K562 (cell line): Measurements from ENCODE around the gene DIAPH3.

ENCODE experiments used
- CBX8 ChIP-seq: fragments of 200-600 bp; sonication (generic); IDR thresholded peaks from 2 replicates; pipeline ENCODE4 v1.6.1; 2012; ENCODE audit warnings: borderline replicate concordance, mixed run types, low read depth, mild to moderate bottlenecking, moderate library complexity, mixed read lengths, low read length, control low read depth, inconsistent platforms; ENCODE audit not compliant: poor library complexity, severe bottlenecking; ENCODE audit errors: extremely low read depth
- DPF2 ChIP-seq: fragments of 450-650 bp; IDR thresholded peaks from 2 replicates; pipeline ENCODE4 v1.6.1; 2016
- EP300 ChIP-seq: IDR thresholded peaks from 2 replicates; pipeline ENCODE4 v1.6.1; 2012; ENCODE audit warnings: low read length, improper control_type of control experiment
- KAT8 ChIP-seq: fragments of 450-650 bp; IDR thresholded peaks from 2 replicates; pipeline ENCODE4 v1.6.1; 2016; ENCODE audit warnings: low read depth, mild to moderate bottlenecking
- MAFK ChIP-seq: IDR thresholded peaks from 2 replicates; pipeline ENCODE4 v1.6.1; 2011; ENCODE audit warnings: low read length, improper control_type of control experiment
- NCOA1 ChIP-seq: fragments of 450-650 bp; IDR thresholded peaks from 2 replicates; pipeline ENCODE4 v1.6.1; 2016; ENCODE audit warnings: low read depth
- NUFIP1 ChIP-seq: fragments of 450-650 bp; IDR thresholded peaks from 2 replicates; pipeline ENCODE4 v1.6.1; 2018; ENCODE audit not compliant: partially characterized antibody
- PRMT5 ChIP-seq: sonication (generic); formaldehyde crosslinking; IDR thresholded peaks from 2 replicates; pipeline ENCODE4 v1.5.0; 2020; ENCODE audit warnings: missing genetic modification reagents
- RAD21 ChIP-seq, 2 experiments: fragments of 250-450 bp in 1 of 2; fragments of 450-650 bp in 1 of 2; sonication (Bioruptor Pico) in 1 of 2; formaldehyde crosslinking in 1 of 2; IDR thresholded peaks in 1 of 2; conservative IDR thresholded peaks in 1 of 2; 2 replicates each; pipeline versions ENCODE4 v1.4.0 to v1.8.0; 2020 to 2022; ENCODE audit warnings: mild to moderate bottlenecking in 2 of 2, moderate library complexity in 1 of 2
- SMAD2 ChIP-seq: fragments of 150-350 bp; IDR thresholded peaks from 2 replicates; pipeline ENCODE4 v1.6.1; 2014; ENCODE audit warnings: low read depth, mild to moderate bottlenecking, low read length
- ZBTB8A ChIP-seq: fragments of 450-650 bp; IDR thresholded peaks from 2 replicates; pipeline ENCODE4 v1.6.1; 2018; ENCODE audit warnings: mild to moderate bottlenecking, moderate library complexity; ENCODE audit not compliant: partially characterized antibody
- ZNF77 ChIP-seq: fragments of 250-450 bp; sonication (Bioruptor Pico); IDR thresholded peaks from 2 replicates; pipeline ENCODE4 v1.5.0; 2020
- TF ChIP-seq, protein P1 (sequence below): sonication (generic); formaldehyde crosslinking; IDR thresholded peaks from 2 replicates; pipeline ENCODE4 v1.8.1; 2023; ENCODE audit warnings: mild to moderate bottlenecking, missing genetic modification reagents, moderate library complexity
- TF ChIP-seq, protein P2 (sequence below), 3 experiments: IDR thresholded peaks in 2 of 3; conservative IDR thresholded peaks in 1 of 3; 2 replicates each; pipeline ENCODE4 v1.5.1; 2011 to 2012; ENCODE audit warnings: low read length in 3 of 3, mild to moderate bottlenecking in 3 of 3, control low read depth in 2 of 3, improper control_type of control experiment in 1 of 3, inconsistent platforms in 1 of 3, low read depth in 1 of 3, mixed read lengths in 1 of 3, moderate library complexity in 1 of 3; ENCODE audit not compliant: insufficient read depth in 2 of 3

DNA sequence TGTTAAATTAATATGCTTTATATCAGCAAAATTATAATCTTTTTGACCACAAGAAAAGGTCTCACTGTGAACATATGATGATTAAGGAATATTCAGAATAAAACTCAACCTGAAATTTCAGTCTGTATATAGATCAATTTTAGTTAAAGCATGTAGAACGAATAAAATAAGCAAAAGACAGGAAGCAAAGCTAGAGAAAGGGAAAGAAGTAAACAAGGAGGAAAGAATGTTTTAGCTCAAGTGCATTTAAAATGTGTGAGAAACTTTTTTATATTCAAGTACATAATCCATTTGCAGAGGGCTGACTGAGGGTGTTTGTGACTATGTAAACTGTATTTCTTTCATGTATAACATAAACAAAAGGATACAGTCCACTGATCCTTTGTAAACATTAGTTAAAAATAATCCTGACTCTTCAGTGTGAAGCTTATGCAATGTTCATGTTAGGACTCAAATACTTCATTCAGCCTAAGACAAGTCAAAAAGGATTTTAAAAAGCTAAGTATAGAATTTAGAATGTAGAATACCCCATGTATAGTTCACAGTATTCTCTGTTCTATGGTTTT lies 472.1 kb downstream of the DIAPH3 start:
- TF ChIP-seq CBX8: no peak
- TF ChIP-seq ZNF77 (CRISPR knock-in tag): no peak
- TF ChIP-seq RAD21 (CRISPR knock-in tag; conservative IDR thresholded peaks at IDR 0.05 in 1 of 2, IDR thresholded peaks at IDR 0.05 in 1 of 2): no peak
- TF ChIP-seq NCOA1: no peak
- TF ChIP-seq, protein P1, sequence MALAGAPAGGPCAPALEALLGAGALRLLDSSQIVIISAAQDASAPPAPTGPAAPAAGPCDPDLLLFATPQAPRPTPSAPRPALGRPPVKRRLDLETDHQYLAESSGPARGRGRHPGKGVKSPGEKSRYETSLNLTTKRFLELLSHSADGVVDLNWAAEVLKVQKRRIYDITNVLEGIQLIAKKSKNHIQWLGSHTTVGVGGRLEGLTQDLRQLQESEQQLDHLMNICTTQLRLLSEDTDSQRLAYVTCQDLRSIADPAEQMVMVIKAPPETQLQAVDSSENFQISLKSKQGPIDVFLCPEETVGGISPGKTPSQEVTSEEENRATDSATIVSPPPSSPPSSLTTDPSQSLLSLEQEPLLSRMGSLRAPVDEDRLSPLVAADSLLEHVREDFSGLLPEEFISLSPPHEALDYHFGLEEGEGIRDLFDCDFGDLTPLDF (CRISPR knock-in tag): no peak
- TF ChIP-seq KAT8: no peak
- TF ChIP-seq EP300: no peak
- no peak for TF ChIP-seq PRMT5 (CRISPR knock-in tag)
- TF ChIP-seq, protein P2, sequence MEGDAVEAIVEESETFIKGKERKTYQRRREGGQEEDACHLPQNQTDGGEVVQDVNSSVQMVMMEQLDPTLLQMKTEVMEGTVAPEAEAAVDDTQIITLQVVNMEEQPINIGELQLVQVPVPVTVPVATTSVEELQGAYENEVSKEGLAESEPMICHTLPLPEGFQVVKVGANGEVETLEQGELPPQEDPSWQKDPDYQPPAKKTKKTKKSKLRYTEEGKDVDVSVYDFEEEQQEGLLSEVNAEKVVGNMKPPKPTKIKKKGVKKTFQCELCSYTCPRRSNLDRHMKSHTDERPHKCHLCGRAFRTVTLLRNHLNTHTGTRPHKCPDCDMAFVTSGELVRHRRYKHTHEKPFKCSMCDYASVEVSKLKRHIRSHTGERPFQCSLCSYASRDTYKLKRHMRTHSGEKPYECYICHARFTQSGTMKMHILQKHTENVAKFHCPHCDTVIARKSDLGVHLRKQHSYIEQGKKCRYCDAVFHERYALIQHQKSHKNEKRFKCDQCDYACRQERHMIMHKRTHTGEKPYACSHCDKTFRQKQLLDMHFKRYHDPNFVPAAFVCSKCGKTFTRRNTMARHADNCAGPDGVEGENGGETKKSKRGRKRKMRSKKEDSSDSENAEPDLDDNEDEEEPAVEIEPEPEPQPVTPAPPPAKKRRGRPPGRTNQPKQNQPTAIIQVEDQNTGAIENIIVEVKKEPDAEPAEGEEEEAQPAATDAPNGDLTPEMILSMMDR (IDR thresholded peaks at IDR 0.05 in 2 of 3, conservative IDR thresholded peaks at IDR 0.05 in 1 of 3; ENCODE audit: insufficient read depth in 2 of 3, low read depth in 1 of 3, low read length in 3 of 3): no peak
- TF ChIP-seq NUFIP1: no peak
- no peak for TF ChIP-seq MAFK
- no peak for TF ChIP-seq SMAD2
- TF ChIP-seq DPF2: no peak
- TF ChIP-seq ZBTB8A: no peak
